GM18858 (cell line): Measurements from ENCODE around the gene TBC1D1.

Source experiments
- ATAC-seq: cut with Tn5 transposase; IDR thresholded peaks from one replicate; pipeline ENCODE4 v1.9.1; 2021; ENCODE audit not compliant: unreplicated experiment

TBC1D1 gene

DNA sequence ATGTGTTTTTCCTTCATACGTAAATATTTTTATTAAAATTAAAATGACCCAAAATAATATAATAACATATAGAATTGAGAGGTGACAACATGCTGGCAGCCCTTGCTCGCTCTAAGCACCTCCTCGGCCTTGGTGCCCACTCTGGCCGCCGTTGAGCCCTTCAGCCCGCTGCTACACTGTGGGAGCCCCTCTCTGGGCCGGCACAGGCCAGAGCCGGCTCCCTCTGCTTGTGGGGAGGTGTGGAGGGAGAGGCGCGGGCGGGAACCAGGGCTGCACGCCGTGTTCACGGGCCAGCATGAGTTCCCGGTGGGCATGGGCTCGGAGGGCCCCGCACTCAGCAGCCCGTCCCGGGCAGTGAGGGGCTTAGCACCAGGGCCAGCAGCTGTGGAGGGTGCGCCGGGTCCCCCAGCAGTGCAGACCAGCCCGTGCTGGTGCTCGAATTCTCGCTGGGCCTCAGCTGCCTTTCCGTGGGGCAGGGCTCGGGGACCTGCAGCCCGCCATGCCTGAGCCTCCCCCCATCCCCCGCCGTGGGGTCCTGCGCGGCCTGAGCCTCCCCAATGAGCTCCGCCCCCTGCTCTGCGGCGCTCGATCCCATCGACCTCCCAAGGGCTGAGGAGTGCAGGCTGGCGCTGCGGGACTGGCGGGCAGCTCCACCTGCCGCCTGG, 291.6 kb downstream of the TBC1D1 start:
- no peak for ATAC-seq

DNA sequence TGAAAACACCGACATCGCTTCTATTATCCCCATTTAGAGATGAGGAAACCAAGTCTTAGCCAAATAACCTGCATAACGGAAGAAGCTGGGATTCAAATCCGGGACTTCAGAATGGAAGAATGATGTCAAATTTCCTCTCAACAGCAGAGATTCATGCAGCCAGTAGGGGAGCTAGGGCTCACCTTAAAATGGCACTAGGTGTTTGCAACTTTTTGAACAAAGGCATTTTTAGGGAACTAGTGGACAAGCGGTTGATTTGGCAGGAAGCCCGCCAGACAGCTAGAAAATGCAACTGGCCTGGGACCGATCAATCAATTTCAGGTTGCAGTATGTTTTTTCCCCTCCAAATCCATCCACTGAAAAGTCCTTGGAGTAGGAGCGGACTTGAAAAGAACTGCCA, 293.5 kb downstream of the TBC1D1 start:
- ATAC-seq, result no peak

DNA sequence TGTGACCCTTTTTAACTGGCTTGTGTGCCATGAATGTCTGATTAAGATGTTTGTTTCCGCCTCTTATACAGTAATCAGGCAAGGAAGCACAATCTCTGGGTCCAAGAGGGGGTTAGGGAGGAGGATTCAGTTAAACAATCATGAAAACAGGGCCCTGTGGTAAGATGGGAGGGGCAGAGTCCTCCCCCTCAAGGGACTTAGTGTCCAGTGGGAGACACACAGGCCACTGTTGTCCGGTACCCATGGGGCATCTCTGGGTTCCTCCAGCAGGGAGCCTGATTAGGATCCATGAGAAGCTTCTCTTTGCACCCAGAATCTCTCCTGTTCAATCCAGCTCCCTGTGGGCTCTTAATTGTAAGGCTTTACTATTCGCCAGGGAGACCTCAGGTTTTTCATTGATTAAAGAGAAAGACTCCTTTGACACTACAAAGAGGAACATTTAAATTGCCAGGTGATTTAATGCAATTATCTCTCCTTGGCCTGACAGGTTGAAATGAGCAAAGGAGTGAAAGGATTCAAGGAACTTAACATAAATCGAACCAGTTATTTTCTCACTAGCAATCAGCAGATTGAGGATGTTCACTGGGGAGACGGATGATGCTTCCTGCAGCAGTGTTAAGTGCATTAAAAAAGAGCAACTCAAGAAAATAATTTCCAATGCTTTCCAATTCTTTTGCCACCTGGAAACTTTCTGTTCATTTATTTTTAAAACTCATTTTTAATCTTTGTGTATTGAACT, 294.7 kb downstream of the TBC1D1 start:
- ATAC-seq, result no peak

DNA sequence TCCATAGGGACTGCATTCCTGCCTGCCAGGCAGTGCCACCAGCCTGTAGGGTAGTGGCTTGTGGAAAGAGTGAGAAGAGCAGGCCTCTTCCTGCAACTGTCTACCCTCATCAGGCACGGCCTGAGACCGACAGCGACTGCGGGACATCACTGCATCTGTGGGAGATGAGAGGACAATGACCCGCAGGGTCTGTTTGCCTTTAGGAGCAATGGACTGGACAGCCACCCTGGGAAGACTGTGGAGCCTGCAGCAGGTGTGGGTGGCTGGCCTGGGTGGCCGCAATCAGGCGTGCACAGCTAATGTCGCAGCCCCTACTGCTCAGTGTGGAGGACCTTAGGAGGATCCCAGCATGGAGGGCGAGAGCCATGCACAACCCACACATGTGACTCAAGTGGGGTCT, 297.3 kb downstream of the TBC1D1 start:
- ATAC-seq, result no peak

DNA sequence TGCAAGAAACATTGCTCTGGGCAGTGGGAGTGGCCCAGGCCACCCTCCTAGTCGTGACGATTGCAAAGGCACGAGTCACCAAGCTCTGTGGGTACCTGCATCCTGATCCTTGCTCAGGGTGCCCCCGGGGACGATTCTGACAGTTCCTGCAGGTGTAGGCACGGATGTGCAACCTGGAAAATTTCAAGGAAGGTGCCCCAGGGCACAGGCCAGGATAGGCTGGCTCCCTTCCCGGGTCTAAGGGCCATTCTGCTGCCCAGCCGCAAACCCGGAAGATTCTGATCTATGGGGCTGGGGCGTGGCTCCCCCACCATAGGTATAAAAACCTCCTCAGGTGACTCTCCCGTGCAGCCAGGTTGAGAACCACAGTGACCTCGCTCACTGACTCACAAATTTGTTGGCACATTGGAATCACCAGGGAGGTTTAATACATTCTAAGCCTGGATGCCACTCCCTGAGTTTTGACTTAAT, 297.8 kb downstream of the TBC1D1 start:
- ATAC-seq, result no peak
